ENCODE results near the gene DHRS12. TPM values are rescaled to one million over a fixed set of nuclear protein-coding genes. Genes with fewer than 3 reads are reported as not detected.

Gene DHRS12
- polyA plus RNA-seq, 2 donors = 9.5 to 11.7 TPM

GRCh38 chr13:51802631-51803418 is 1.1 kb downstream of the DHRS12 start:
- Histone ChIP-seq H3K27me3 (ENCODE audit: control insufficient read depth in 1 of 2, insufficient read depth in 2 of 2, low read length in 2 of 2) (no peaks in the 10 kb centered on the region), H3K27ac (ENCODE audit: low read depth in 2 of 2, low read length in 1 of 2) (peak overlapping the region; percentile 99), H3K4me3 (ENCODE audit: low read depth in 1 of 2, low read length in 2 of 2) (peak overlapping the region; percentile 72 to 88), H3K4me1 (ENCODE audit: control insufficient read depth in 2 of 2, insufficient read depth in 2 of 2, low read length in 1 of 2) (peaks cover 2 to 12% of the 10 kb centered on the region in 2 donors), H3K9me3 (ENCODE audit: control insufficient read depth in 2 of 2, insufficient read depth in 1 of 2, low read depth in 1 of 2, low read length in 1 of 2) (no peaks in the 10 kb centered on the region), H3K36me3 (ENCODE audit: control insufficient read depth in 2 of 2, insufficient read depth in 2 of 2, low read length in 1 of 2) (no peaks in the 10 kb centered on the region)
- WGBS, 2 donors = 37 to 42% methylated on average over 9 of the region's 9 CpGs

- 38 to 40% methylated on average over 7 of the region's 7 CpGs for WGBS, 2 donors
- Histone ChIP-seq H3K9me3 (ENCODE audit: control insufficient read depth in 2 of 2, insufficient read depth in 1 of 2, low read depth in 1 of 2, low read length in 1 of 2) (no peaks in the 10 kb centered on the region), H3K4me1 (ENCODE audit: control insufficient read depth in 2 of 2, insufficient read depth in 2 of 2, low read length in 1 of 2) (peaks cover 2 to 12% of the 10 kb centered on the region in 2 donors), H3K36me3 (ENCODE audit: control insufficient read depth in 2 of 2, insufficient read depth in 2 of 2, low read length in 1 of 2) (no peaks in the 10 kb centered on the region), H3K27ac (ENCODE audit: low read depth in 2 of 2, low read length in 1 of 2) (peak overlapping the region; percentile 99), H3K27me3 (ENCODE audit: control insufficient read depth in 1 of 2, insufficient read depth in 2 of 2, low read length in 2 of 2) (no peaks in the 10 kb centered on the region), H3K4me3 (ENCODE audit: low read depth in 1 of 2, low read length in 2 of 2) (no peak overlapping the region)
Measured at GRCh38 chr13:51801631-51802099, 2.3 kb downstream of the DHRS12 start.

GRCh38 chr13:51800486-51800885 is 3.5 kb downstream of the DHRS12 start:
- H3K27ac ChIP-seq (ENCODE audit: low read depth in 2 of 2, low read length in 1 of 2) = no peak overlapping the region
- no peaks in the 10 kb centered on the region for H3K9me3 ChIP-seq (ENCODE audit: control insufficient read depth in 2 of 2, insufficient read depth in 1 of 2, low read depth in 1 of 2, low read length in 1 of 2)
- no peaks in the 10 kb centered on the region for H3K36me3 ChIP-seq (ENCODE audit: control insufficient read depth in 2 of 2, insufficient read depth in 2 of 2, low read length in 1 of 2)
- H3K4me1 ChIP-seq (ENCODE audit: control insufficient read depth in 2 of 2, insufficient read depth in 2 of 2, low read length in 1 of 2) = peaks cover 2 to 12% of the 10 kb centered on the region in 2 donors
- WGBS, 2 donors = 78 to 84% methylated on average over 5 of the region's 5 CpGs
- no peaks in the 10 kb centered on the region for H3K27me3 ChIP-seq (ENCODE audit: control insufficient read depth in 1 of 2, insufficient read depth in 2 of 2, low read length in 2 of 2)
- no peak overlapping the region for H3K4me3 ChIP-seq (ENCODE audit: low read depth in 1 of 2, low read length in 2 of 2)

DNA sequence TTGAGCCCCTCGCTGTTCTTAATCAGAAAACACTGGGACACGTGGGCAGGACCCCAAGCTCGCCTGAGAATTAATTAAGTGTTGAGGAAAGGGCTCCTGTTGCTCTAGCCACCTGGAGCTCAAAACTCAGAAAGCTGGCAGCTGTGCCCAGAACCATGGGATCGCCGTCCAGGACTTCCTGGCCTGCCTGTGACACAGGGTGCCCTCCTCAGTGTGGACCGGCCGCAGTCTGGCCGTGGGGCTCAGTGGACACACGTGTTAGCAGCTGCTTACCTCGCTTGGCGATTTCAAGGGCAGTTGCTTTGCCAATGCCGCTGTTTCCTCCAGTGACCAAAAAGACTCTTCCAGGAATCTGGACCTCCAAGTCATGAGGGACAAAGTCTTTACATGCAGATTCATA is 4.7 kb downstream of the DHRS12 start:
- 90 to 93% methylated on average over 12 of the region's 12 CpGs for WGBS, 2 donors
- H3K27ac ChIP-seq (ENCODE audit: low read depth in 2 of 2, low read length in 1 of 2) = no peak overlapping the region
- H3K4me1 ChIP-seq (ENCODE audit: control insufficient read depth in 2 of 2, insufficient read depth in 2 of 2, low read length in 1 of 2) = peaks cover 2 to 10% of the 10 kb centered on the region in 2 donors
- H3K27me3 ChIP-seq (ENCODE audit: control insufficient read depth in 1 of 2, insufficient read depth in 2 of 2, low read length in 2 of 2) = no peaks in the 10 kb centered on the region
- no peaks in the 10 kb centered on the region for H3K9me3 ChIP-seq (ENCODE audit: control insufficient read depth in 2 of 2, insufficient read depth in 1 of 2, low read depth in 1 of 2, low read length in 1 of 2)
- H3K36me3 ChIP-seq (ENCODE audit: control insufficient read depth in 2 of 2, insufficient read depth in 2 of 2, low read length in 1 of 2) = no peaks in the 10 kb centered on the region
- no peak overlapping the region for H3K4me3 ChIP-seq (ENCODE audit: low read depth in 1 of 2, low read length in 2 of 2)

GRCh38 chr13:51797664-51798488 is 6.1 kb downstream of the DHRS12 start:
- Histone ChIP-seq H3K9me3 (ENCODE audit: control insufficient read depth in 2 of 2, insufficient read depth in 1 of 2, low read depth in 1 of 2, low read length in 1 of 2) (no peaks in the 10 kb centered on the region), H3K4me3 (ENCODE audit: low read depth in 1 of 2, low read length in 2 of 2) (no peak overlapping the region), H3K27me3 (ENCODE audit: control insufficient read depth in 1 of 2, insufficient read depth in 2 of 2, low read length in 2 of 2) (no peaks in the 10 kb centered on the region), H3K27ac (ENCODE audit: low read depth in 2 of 2, low read length in 1 of 2) (no peak overlapping the region), H3K36me3 (ENCODE audit: control insufficient read depth in 2 of 2, insufficient read depth in 2 of 2, low read length in 1 of 2) (no peaks in the 10 kb centered on the region), H3K4me1 (ENCODE audit: control insufficient read depth in 2 of 2, insufficient read depth in 2 of 2, low read length in 1 of 2) (peaks cover 2 to 14% of the 10 kb centered on the region in 2 donors)
- 64 to 67% methylated on average over 12 of the region's 12 CpGs for WGBS, 2 donors

DNA sequence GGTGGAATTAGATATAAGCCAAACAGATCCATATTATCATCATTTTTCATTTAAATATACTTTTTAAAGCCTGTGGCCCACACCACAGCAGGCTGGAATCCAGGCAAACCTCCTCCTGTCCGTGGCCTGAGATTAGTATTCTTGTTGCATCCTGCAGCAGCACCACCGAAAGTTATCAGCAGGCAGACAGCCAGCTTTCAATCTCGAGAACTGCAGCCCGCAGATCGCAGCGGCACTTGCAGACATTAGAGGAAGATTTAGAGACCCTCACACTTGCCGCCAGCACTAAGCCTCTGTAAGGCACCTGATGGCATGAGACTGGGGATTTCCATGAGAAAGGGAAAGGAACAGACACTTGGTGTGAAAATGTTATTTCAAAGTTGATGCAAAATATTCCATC is 7.4 kb downstream of the DHRS12 start:
- Histone ChIP-seq H3K9me3 (ENCODE audit: control insufficient read depth in 2 of 2, insufficient read depth in 1 of 2, low read depth in 1 of 2, low read length in 1 of 2) (no peaks in the 10 kb centered on the region), H3K27ac (ENCODE audit: low read depth in 2 of 2, low read length in 1 of 2) (no peak overlapping the region), H3K4me3 (ENCODE audit: low read depth in 1 of 2, low read length in 2 of 2) (no peak overlapping the region), H3K27me3 (ENCODE audit: control insufficient read depth in 1 of 2, insufficient read depth in 2 of 2, low read length in 2 of 2) (no peaks in the 10 kb centered on the region), H3K4me1 (ENCODE audit: control insufficient read depth in 2 of 2, insufficient read depth in 2 of 2, low read length in 1 of 2) (peaks cover 0 to 8% of the 10 kb centered on the region in 2 donors), H3K36me3 (ENCODE audit: control insufficient read depth in 2 of 2, insufficient read depth in 2 of 2, low read length in 1 of 2) (no peaks in the 10 kb centered on the region)
- 82 to 88% methylated on average over 7 of the region's 7 CpGs for WGBS, 2 donors

- Histone ChIP-seq H3K27me3 (ENCODE audit: control insufficient read depth in 1 of 2, insufficient read depth in 2 of 2, low read length in 2 of 2) (no peaks in the 10 kb centered on the region), H3K27ac (ENCODE audit: low read depth in 2 of 2, low read length in 1 of 2) (no peak overlapping the region), H3K4me3 (ENCODE audit: low read depth in 1 of 2, low read length in 2 of 2) (no peak overlapping the region), H3K4me1 (ENCODE audit: control insufficient read depth in 2 of 2, insufficient read depth in 2 of 2, low read length in 1 of 2) (peaks cover 0 to 8% of the 10 kb centered on the region in 2 donors), H3K36me3 (ENCODE audit: control insufficient read depth in 2 of 2, insufficient read depth in 2 of 2, low read length in 1 of 2) (no peaks in the 10 kb centered on the region), H3K9me3 (ENCODE audit: control insufficient read depth in 2 of 2, insufficient read depth in 1 of 2, low read depth in 1 of 2, low read length in 1 of 2) (no peaks in the 10 kb centered on the region)
- WGBS, 2 donors = 79 to 84% methylated on average over 2 of the region's 2 CpGs
Measured at GRCh38 chr13:51795419-51795818, 8.5 kb downstream of the DHRS12 start.

- 80 to 84% methylated on average over 4 of the region's 4 CpGs for WGBS, 2 donors
- Histone ChIP-seq H3K9me3 (ENCODE audit: control insufficient read depth in 2 of 2, insufficient read depth in 1 of 2, low read depth in 1 of 2, low read length in 1 of 2) (no peaks in the 10 kb centered on the region), H3K4me3 (ENCODE audit: low read depth in 1 of 2, low read length in 2 of 2) (no peak overlapping the region), H3K36me3 (ENCODE audit: control insufficient read depth in 2 of 2, insufficient read depth in 2 of 2, low read length in 1 of 2) (no peaks in the 10 kb centered on the region), H3K27ac (ENCODE audit: low read depth in 2 of 2, low read length in 1 of 2) (no peak overlapping the region), H3K27me3 (ENCODE audit: control insufficient read depth in 1 of 2, insufficient read depth in 2 of 2, low read length in 2 of 2) (no peaks in the 10 kb centered on the region), H3K4me1 (ENCODE audit: control insufficient read depth in 2 of 2, insufficient read depth in 2 of 2, low read length in 1 of 2) (peaks cover 0 to 8% of the 10 kb centered on the region in 2 donors)
Measured at GRCh38 chr13:51794964-51795363, 9.0 kb downstream of the DHRS12 start.

- Histone ChIP-seq H3K4me1 (ENCODE audit: control insufficient read depth in 2 of 2, insufficient read depth in 2 of 2, low read length in 1 of 2) (peaks cover 0 to 8% of the 10 kb centered on the region in 2 donors), H3K27me3 (ENCODE audit: control insufficient read depth in 1 of 2, insufficient read depth in 2 of 2, low read length in 2 of 2) (no peaks in the 10 kb centered on the region), H3K9me3 (ENCODE audit: control insufficient read depth in 2 of 2, insufficient read depth in 1 of 2, low read depth in 1 of 2, low read length in 1 of 2) (no peaks in the 10 kb centered on the region), H3K27ac (ENCODE audit: low read depth in 2 of 2, low read length in 1 of 2) (peak overlapping the region; percentile 31 to 77), H3K36me3 (ENCODE audit: control insufficient read depth in 2 of 2, insufficient read depth in 2 of 2, low read length in 1 of 2) (no peaks in the 10 kb centered on the region), H3K4me3 (ENCODE audit: low read depth in 1 of 2, low read length in 2 of 2) (no peak overlapping the region)
- 60 to 62% methylated on average over 6 of the region's 6 CpGs for WGBS, 2 donors
Measured at GRCh38 chr13:51793570-51794271, 10.2 kb downstream of the DHRS12 start.
